Astrocyte of the spinal cord (primary cell): ENCODE data around the gene C11orf91.
A peak's percentile ranks its signal among the peaks of the same experiment; 100 is the strongest.
"Not testable (repeated sequence)": the region's sequence is repeated elsewhere in the genome, so short reads cannot be mapped to it uniquely, and the experiment has no call there.

Experiments used
- DNase-seq: peaks from one replicate; pipeline ENCODE4 v3.0.0; 2011; ENCODE audit warnings: low read depth, low spot score
- H3K4me3 ChIP-seq: 2 replicates; pipeline ENCODE4 v1.5.1; 2011; ENCODE audit warnings: low read depth, mild to moderate bottlenecking, low read length, moderate library complexity
- in situ Hi-C: cut with HindIII; loops from 2 replicates; pipeline ENCODE4 v1.10.0; 2017; ENCODE audit warnings: low sequenced_read_pairs
- TF ChIP-seq, protein P1 (sequence below): IDR thresholded peaks from 2 replicates; pipeline ENCODE4 v1.5.1; 2012; ENCODE audit warnings: low read depth, mild to moderate bottlenecking, low read length, inconsistent platforms

The C11orf91 gene

DNA sequence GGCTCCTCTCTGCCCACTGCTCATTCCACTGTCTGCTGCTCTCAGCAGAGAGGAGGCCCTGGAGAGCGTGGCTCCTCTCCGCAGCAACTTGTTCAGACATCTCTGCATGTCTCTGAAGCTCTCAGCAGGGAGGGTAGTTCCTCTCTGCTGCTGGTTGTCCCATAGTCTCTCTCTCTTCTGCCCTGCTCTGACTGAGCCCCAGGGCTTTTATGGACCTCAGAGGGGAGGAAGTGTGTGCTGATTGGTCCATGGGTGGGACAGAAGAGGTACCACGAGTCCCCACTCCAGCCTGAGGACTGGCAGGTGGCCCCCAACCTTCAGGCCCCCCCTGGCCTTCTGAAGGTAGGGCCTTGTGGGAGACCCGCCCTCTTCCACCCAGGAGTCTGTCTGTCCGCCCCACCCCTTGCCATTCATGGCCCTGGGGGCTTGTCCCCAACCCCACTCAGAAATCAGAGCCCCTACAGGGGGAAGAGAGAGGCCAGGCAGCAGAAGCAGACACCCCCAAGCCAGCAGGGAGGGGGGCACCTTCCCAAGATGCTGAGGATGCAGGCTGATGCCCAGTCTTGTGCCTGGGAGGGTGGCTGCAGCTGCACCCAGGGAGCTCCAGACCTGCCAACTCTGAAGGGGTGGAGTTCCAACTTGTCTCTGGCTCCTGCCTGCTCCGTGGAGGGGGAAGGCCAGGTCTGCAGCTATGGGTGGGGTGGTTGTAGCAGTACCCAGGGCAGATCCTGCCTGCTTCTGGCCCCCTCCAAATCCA, 35.1 kb downstream of the C11orf91 start:
- DNase-seq, result no peak
- in situ Hi-C loops, result no loop called here
- TF ChIP-seq, protein P1, sequence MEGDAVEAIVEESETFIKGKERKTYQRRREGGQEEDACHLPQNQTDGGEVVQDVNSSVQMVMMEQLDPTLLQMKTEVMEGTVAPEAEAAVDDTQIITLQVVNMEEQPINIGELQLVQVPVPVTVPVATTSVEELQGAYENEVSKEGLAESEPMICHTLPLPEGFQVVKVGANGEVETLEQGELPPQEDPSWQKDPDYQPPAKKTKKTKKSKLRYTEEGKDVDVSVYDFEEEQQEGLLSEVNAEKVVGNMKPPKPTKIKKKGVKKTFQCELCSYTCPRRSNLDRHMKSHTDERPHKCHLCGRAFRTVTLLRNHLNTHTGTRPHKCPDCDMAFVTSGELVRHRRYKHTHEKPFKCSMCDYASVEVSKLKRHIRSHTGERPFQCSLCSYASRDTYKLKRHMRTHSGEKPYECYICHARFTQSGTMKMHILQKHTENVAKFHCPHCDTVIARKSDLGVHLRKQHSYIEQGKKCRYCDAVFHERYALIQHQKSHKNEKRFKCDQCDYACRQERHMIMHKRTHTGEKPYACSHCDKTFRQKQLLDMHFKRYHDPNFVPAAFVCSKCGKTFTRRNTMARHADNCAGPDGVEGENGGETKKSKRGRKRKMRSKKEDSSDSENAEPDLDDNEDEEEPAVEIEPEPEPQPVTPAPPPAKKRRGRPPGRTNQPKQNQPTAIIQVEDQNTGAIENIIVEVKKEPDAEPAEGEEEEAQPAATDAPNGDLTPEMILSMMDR, result no peak
- H3K4me3 ChIP-seq, result no peak overlapping the region

DNA sequence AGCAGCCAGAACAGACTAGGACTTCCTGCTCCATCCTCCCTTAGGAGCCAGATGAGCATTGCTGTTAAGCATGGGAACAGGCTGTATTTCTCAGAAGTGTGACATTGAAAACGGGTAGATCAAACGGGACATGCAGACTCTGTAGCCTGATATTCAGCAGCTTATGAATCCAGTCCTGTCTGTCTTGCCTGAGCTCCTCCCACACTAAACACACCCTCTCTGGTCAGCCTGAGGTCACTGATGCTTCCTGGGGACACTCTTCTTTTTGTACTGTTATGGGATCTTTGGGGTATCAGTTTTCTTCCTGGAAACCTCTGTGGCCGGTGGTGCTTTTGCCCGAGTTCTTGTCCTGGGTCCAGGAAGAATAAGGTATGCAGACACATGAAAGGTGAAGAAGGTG, 35.8 kb downstream of the C11orf91 start:
- in situ Hi-C loops, result no loop called here
- TF ChIP-seq, protein P1, result no peak

DNA sequence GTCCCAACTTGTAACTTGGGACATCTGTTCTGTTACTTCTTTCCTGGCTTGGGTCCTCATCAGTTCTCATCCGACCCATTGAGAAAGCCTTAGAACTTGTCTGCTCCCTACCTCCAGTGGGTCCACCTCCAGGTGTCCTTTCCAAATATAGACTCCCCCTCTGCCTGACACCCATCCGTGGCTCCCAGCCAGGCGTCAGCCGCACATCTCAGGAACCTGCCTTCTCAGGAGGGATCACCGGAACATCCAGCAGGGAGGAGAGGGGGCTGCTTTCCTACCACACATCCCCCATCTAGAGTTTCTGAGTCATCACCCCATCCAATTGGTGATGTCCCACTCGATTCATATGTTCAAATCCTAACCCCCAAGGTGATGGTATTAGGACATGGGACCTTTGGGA, 36.5 kb downstream of the C11orf91 start:
- in situ Hi-C loops, result no loop called here
- H3K4me3 ChIP-seq, result no peak overlapping the region
- DNase-seq, result no peak
- TF ChIP-seq, protein P1, result no peak

More for the DNA sequence above, 35.8 kb downstream of the C11orf91 start:
- DNase-seq, result peak; percentile 7
- no peak overlapping the region for H3K4me3 ChIP-seq

DNA sequence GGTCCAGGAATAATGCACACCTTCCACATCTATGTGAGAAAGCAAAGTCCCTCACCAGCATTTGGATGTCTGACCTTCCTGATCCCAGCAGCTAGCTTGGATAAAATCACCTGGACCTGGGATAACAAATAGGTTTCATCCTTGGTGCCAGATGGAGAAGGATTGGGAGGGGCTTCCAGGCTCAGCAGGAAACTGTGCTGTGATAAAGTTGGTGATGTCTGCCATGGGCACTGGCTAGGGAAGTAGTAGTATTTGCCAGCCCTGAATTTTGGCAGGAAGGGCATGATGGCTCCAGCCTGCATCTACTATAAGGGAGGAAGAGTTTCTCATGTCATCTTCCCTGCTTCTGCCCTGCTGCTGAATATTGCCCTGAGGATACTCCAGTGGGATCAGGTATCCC, 37.5 kb downstream of the C11orf91 start:
- TF ChIP-seq, protein P1, result no peak
- no peak overlapping the region for H3K4me3 ChIP-seq
- in situ Hi-C loops, result no loop called here
- no peak for DNase-seq

- H3K4me3 ChIP-seq, in situ Hi-C loops, DNase-seq: not testable (repeated sequence)
These were observed 39.1 kb downstream of the C11orf91 start for GRCh38 chr11:33661526-33661925.

- DNase-seq, result no peak
- in situ Hi-C loops, result no loop called here
- TF ChIP-seq, protein P1, result no peak
- no peak overlapping the region for H3K4me3 ChIP-seq
These were observed 39.7 kb downstream of the C11orf91 start for GRCh38 chr11:33660962-33661361.

DNA sequence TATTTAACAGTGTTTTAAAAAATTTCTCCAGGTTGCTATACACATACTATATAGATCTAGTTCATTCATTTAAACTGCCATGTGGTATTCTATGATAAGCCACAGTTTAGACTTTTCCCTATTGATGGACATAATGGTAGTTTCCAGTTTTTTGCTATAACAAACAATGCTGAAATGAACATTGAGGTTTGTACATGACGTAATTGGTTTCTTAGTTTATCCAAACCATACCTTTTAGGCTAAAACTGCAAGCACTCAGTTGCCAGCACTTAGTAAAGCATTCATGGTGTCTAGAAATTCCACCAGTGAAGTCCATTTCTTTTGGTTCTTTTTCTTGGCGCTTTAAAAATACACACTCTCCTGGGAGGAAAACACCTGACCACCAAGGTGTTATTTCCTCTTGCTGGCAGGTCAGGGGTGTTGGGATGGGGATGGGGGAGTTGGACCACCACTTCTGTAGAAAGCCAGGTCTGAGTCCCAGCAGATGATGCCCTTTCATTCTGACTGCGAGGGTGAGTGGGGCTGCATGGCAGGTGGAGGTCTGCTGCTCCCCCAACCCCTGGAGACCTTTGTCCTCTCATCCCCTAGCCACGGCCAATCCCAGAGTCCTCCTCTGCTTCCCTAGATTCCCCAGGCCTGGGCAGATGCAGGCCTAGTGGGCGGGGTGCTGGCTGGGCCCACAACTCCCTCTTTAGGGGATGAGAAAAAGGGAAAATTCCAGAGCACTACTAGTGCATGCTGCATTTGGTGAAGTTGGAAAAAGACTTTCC, 41.1 kb downstream of the C11orf91 start:
- DNase-seq, result no peak
- in situ Hi-C loops, result no loop called here
- H3K4me3 ChIP-seq, result no peak overlapping the region
- TF ChIP-seq, protein P1, result no peak
